ENCODE results near the gene PNCK. TPM values are rescaled to one million over a fixed set of nuclear protein-coding genes. Genes with fewer than 3 reads are reported as not detected.

PNCK gene
- total RNA-seq, 1 donor from 2014 or later = 1.00 TPM

DNA sequence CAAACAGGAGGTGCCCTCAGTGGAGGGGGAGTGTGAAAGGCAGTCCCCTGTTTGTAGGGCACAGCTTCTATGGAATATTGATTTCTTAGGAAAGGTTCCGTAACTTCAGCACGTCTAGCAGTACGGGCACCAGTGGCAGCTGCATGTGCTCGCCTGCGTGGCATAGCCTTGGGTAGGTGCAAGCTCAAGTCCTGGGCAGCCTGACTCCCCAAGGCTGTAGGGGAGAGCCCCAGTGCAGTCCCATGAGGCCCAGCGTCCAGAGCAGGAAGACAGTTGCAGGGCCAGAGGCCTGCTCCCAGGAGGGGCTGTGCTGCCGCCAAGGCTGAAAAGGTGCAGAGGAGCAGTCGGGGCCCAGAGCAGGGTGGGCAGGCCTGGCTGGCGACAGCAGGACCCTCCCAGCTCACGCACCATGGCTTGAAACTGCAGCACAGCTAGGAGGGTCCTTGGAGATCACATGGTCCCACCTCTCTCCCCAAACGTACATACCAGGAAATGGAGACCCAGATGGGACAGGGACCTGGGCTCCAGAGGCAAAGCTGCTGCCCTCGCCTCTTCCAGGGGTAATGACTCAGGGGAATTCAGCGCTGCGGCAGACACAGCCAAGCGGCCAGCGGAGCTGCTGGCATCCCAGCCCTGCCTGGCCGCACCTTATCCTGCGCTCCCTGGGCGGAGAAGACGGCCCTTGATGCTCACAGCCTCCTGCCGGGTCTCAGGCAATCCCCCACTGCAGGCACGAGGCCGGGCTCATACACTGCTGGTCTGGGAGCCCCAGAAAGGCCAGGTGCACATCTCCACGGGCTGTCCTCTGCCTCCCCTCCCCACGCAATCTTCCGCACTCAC is 32.7 kb downstream of the PNCK start:
- ATAC-seq = no peak

DNA sequence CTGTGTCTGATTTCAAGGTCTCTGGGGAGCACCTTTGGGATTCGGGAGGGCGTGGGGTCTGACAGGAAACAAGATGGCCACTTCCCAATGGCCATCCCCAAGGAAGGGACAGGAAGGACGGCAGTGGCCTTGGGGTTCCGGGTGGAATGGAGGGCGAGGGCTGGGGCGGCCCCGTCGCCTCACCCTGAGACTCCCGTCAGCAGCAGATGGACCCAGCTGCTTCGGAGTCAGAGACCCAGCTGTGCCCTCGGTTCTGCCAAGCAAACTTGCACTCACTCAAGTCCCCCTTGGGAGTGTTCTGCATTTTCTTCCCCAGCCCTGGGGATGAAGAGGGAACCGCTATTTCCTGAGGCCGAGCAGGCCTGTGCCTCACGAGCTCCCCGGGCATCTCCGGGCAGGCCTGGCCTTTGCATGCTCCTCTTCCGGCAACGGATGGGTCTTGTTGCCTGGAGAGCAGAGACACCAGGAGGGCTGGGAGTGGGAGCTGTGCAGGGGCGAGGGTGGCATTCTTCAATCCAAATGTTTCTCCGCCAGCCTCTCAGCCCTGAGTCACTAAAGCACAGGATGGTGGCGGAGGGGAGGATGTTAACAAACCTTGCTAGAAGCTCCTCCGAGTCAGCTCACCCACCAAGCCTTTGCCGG is 33.4 kb downstream of the PNCK start:
- no peak for ATAC-seq

DNA sequence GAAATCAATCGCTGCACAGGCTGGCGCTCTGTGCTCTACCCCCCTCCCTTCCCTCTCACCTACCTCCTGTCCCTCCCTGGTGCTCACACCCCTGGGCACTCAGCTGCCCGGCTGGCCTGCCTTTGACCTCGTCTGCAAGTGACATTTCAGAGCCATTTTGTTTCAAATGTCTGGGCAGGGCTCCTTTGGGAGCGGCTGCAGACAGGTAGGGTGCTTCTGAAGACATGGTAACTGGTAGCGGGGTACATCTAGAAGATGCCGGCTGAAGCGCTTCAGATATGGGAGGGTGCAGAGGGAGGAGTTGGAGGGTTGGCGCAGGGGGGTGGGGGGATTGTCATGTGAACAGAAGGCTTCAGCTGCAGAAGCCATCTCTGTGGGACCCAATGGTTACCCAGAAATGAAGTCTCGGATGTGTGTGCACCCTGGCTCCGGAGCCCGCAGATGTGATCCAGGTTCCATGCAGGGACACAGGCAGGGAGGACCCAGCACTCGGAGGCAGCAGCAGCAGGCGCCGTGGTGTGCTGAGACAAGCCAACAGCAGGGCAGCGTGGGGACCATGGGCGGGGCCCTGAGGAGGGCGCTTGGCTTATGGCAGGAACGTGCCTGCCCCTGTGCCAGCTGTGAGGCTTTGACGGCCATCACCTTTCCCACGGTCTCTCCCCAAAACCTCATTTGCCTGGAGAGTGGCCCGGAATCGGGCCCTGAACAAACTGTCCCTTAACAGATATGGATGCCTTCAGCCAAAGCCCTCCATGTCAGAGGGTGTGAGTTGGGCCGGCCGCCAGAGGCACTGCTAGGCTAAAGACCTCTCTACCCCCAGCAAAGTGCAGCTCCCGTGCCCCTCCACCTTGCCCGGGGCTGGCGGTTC is 34.2 kb downstream of the PNCK start:
- ATAC-seq = no peak

DNA sequence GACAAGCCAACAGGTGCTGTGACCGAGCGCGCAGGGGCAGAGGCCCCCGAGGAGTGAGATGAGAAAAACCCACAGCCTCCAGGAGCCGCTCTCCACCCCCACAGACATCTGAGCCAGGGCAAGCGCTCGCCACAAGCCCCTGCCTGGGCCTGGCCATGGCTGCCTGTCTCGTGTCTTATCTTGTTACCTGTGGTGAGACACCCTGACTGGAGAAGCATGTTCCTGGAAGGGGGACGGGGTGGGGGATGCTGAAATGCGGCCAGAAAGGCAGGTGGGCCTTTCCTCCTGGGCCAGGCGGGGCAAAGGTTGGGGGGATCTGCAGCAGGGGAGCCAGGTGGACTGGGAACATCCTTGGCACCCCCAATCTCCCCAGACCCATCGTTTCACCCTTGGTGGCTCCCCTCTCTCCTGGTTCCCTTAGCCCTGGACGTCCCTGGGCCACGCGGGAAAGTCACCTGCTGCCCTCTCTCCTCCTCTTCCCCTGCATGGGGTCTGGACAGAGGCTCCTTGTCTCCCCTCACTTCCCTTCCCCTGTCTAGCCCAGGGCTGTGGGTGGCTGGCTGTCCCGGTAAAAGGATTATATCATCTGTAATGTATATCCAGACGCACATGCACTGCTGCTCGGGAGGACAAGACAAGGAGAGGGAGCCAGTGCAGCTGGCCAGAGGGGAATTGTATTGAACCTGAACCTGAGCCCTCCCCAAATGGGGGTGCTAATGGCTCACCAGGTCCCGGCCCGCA is 35.0 kb downstream of the PNCK start:
- ATAC-seq = no peak

DNA sequence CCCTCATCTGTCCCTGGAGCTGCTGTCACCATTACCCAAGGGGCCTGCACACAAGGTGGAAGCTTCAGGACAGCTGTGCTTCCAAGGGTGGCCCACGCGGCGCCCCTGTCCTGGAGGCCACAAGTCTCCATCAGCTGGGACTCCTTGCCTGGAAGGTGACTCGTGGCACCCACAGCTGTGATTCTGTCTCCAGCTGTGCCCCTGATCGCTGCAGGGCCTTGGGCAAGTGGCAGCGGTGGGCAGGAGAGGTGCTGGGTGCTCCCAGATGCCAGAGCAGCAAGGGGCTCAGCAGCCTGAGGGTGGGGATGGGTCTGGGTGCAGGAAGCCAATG is 35.6 kb downstream of the PNCK start:
- ATAC-seq = no peak

DNA sequence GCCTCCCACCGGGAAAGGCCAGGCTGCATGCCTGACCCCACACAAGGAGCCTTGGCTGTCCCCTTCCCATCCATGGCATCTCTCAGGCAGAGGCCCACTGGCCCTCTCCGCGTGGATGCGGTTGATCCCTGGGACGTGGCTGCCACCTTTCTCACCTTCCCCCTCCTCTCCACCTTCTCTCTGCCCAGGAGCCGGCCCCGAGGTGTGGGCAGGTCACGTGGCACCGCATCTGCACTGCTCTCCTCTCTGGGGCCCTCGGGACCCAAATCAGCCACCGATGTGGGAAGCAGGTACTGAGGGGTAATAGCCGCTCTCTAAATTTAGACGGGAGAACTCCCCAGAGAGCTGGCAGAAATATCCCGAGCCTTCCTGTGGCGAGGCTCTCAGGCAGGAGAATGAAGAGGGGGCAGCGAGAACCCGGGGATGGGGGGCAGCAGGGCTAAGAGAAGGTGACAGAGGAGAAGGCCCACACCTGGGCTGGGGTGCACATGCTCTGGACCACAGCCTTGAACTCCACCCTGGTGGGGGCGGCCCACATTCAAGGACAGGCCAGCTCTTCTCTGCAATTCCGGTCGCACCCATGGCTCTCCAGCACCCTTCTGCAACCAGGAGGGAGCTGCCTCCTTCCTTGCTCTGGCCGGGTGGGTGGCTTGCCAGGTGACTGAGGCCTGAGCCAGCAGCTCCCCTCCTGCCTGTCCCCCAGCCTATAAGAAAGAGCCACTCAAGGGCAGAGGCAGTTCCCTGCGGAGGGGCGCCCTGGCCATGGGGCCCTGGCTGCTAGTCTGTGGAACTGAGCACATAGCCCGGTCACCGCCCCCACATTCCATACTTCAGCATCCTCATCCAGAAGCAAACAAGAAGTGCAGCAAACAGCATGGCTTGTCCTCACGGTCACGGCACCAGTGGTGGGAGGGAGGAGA is 36.2 kb downstream of the PNCK start:
- ATAC-seq = no peak

DNA sequence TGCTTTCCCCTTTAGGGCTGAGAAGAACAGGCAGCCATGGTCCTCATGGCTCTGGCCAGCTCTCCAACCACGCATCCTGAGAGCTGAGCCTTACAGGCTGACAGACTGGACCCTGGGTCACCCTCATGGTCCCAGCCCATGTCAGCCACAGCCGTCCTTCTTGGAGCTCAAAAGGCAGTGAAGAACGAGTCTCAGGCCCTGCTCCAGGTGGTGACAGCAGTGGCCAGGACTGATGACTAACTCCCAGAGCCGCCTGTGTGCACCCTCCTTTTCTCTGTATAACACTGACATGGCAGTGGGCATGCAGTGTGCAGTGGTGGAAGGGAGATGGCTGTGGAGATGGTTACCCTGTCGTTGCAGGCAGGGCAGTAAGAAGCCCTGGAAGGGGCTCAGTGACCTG is 36.9 kb downstream of the PNCK start:
- ATAC-seq = no peak

DNA sequence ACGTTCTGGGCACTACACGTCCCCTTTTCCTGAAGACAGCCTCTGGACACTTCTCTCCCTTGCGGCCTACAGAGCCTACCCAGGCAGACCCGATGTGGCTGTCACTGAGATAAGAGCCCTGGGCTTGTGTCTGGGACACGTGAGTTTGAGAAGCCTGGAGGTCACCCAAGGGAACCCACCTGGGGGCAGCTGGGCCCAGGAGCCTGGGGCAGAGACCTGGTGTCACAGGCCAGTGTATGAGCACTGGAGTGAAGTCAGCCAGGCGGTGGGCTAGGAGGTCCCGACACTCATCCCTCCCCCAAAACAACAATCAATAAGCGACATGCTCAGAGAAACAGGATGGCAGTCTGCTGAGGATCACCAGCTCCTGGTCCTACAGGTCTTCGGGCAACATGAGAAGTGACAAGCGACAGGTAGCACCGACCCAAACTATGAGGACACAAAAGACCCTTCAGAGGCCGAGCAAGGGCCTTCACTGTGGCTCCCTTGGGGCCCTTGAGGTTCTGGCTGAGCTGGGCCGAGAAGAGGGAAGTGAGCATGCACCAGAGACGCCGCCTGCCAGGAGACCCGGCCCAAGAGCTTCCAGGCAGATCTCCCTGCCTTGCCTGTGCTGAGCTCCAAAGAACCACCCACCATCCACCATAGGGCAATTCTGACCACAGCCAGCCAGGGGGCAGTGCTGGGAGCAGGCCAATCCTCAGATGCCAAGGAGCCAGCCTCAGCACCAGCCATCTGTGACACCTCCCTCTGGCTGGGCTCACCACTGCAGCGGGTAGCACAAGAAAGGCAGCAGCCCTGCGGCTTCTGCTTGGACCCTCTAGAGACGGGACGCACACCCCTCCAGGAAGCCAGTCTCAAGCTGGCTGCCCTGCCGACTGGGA is 37.6 kb downstream of the PNCK start:
- ATAC-seq = no peak

DNA sequence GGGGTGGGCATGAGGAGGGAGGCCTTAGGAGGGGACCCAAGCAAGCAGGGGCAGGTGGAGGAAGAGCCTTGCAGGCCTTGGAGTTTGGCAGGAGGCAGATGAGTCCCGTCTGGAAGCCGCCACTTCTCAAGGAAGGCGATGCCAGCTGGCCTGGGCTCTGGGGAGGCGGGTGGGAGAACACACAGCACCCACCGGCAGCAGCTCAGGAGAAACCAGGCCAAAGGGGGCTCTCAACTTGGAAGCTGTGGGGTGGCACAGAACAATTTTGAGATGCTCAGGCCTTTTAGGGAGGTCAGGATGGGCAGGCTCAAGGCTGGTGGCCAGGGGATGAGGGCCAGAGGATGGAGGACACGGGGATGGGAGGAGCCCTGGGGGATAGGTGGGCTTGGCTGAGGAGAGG is 38.2 kb downstream of the PNCK start:
- no peak for ATAC-seq

DNA sequence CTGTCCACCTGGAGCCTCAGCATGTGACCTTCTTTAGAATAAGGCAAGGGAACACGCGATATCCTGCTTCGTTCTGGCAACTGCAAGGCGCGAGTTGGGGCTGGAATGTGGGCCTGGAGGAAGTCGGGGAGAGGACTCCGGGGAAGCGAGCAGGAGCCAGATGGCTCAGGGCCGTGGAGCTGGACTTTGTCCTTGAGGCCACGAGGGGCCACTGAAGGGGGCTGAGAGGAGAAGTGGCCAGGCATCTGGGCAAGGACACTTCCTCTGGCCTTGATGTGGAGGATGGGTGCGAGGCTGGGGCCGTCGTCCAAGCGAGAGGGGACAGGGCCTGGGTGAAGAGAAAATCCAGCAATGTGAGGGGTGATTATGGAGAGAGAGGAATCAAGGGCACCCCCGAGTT is 38.8 kb downstream of the PNCK start:
- no peak for ATAC-seq

DNA sequence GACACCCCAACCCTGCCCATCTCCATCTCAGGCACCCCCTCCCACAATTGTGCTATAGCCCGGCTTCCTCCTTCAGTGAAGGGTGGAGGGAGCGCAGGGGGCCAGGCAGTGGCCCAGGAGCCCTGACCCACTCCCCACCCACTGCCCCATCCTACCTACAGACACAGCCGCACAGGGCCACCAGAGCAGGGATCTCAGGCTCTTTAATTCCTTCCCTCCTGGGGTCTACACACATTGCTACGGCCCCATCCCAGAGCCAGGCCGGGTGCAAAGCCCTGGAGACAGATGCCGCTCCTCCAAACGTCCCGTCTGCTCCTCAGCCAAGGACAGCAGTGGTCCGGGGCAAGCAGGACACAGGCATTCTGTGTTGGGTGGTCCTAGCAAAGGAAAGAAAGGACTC is 39.4 kb downstream of the PNCK start:
- ATAC-seq = no peak

DNA sequence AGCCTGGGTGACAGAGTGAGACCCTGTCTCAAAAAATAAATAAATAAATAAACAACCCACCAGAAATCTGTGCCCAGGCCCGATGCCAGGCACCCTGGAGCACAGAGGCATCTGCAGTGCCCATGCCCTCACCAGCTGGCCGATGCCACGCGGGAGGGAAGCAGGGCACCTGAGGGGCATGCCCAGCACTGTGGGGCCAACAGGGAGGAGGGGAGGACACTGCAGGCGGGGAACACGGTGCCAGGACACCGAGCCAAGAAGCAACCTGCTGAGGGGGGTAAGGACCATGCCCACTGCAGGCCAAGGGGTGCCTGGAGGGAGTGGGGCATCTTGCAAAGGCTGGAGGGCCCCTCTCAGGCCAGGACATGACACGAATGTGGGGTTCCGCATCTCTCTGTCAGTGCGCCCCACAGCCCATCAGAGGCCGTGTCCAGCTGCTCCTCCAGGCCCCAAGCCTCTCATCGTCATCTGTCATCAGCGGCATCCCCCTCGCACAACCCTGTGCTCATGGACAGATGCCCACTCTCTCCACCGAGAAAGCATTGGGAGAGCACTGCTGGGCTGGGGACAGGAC is 39.9 kb downstream of the PNCK start:
- no peak for ATAC-seq

DNA sequence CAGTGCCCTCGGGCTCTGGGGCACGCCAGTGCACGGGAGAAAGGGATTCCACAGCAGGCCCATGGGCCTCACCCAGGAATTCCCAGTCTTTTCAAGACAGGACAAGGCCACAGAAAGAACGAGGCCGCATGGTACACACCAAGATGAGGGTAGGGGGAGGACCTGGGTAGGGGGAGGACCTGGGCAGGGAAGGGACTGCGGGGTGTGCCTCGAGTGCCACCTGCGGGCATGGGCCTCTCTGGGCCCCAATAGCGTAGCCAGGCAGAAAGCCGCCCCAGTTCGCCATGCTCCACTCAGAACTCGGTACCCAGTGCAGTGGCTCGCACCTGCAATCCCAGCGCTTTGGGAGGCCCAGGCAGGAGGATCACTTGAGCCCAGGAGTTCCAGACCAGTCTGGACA is 40.6 kb downstream of the PNCK start:
- ATAC-seq = no peak

DNA sequence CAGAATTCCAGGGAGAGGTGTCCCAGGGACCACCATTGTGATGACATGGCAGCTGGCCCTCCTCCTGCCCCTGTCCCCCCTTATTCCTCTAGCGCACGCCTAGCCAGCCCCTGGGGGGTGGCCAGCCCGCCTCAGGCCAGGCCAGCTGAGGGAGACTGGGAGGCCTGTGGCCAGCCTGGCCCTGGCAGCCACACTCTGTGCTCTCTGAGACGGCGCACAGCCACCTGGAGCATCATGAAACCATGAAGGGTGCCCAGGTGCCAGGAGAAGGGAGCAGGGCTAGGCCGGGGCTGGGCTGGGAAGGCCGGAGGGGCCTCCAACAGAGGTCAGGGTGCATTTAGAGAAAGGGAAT is 41.0 kb downstream of the PNCK start:
- no peak for ATAC-seq

DNA sequence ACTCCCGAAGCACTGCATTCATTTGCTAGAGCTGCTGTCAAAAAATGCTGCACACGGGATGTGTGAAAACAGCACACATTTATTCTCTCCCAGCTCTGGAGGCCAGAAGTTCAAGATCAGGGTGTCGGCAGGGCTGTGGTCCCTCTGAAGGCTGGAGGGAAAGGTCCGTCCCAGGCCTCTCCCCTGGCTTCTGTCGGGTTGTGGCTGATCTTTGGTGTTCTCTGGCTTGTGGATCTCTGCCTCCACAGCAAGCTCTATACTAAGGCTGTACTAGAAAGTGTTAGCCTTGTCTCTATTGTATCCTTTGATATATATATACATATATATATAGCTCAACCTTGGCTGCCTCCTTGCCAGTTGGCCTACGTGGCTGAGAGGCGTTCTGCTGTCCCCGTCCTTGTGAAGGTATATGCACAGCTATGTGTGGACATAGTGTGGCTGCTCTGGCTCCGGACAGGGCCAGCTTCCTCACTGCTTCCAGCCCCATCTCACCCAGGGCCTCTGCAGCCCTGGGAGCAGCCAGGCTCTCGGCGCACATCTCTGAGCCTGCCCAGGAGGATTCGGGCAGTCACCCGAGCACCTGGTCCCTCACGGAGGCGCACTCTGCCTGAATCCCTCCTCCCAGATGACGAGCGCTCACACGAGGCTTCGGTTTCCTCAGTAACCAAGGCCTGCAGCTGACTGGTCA is 41.6 kb downstream of the PNCK start:
- no peak for ATAC-seq

DNA sequence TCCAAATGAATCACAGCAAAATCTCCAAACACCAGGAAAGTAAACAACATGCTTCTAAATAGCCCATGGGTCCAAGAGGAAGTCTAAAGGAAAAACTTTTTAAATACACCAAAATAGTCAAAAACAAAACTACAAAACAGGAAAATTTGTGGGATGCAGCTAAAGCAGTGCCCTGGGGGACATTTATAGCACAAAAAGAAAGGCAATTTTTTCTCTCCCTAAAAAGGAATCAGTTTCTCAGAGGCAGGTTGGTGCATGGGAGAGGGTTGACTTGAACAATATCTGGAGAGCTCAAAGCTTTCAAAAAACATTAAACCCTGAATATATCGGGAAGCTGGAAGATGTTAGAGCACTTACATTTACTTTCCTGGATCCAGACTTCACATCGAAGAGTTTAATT is 42.3 kb downstream of the PNCK start:
- no peak for ATAC-seq

DNA sequence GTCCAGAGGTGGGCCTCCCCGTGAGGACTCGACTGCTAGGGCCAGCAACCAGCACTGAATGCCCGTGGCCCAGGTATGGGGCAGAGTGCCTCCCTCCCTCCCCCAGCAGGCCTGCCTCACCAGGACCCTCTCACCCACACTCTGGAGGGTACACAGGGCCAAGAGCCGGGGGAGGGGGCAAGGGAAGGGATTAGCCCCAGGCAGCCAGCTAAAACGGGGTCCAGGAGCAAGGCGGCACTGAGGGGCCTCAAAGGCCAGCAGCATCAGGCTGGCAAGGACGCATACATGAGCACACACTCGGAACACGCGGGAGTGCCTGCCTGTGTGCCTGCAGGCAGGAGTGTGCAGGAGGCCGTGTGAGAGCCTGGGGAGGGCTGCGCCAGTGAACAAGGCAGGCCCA is 44.9 kb downstream of the PNCK start:
- ATAC-seq = no peak

DNA sequence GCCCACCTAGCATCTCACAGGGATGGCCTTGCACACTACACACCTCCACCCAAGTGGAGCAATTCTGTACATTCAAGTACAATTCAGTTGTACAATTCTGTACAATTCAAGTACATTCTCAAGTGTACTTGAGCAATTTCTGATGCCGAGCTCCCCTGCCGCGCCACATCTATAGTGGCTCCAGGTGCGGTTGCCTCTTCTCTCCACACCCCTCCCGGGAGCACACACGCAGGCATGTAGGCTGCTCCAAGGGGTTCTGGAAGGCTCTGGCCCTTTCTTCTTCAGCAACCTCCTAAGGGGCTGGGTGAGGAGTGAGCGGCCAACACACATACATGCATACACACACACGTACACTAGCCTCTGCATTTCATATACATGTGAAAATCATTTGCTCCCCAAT is 45.5 kb downstream of the PNCK start:
- ATAC-seq = no peak

DNA sequence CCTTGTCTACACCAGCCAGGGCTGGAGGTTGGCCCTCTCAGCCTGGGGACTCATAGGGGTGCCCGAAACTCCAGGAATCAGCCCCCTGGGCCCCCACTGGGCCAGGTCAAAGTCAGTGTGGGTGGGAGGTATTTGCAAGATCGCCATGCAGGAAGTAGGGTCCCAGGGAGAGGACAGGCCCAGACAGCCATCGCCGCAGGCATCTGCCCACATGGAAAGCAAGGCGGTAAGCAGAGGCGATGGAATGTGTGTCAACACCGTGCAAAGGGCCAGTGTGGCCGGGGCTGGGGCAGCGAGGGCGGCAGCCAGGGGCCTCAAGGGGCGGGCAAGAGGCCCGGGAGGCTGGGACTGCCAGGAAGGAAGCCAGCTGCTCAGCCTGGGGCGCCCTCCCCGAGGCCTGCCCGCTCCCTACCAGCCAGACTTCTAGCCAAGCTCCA is 45.9 kb downstream of the PNCK start:
- no peak for ATAC-seq

Data from esophagus mucosa (tissue), 1 donor.